GM19193 (cell line): ENCODE results near the gene LIPK.

Experiments used
- POLR2A ChIP-seq: IDR thresholded peaks from 4 replicates; pipeline ENCODE4 v1.6.1; 2011; ENCODE audit not compliant: insufficient read depth, insufficient read length; ENCODE audit errors: extremely low read depth

Gene LIPK

GRCh38 chr10:88705958-88706357 is at the start of gene LIPK:
LIPK (plus strand) TSS chr10:88706249; CDS start chr10:88724544, 18,295 bp downstream.
- TF ChIP-seq POLR2A, result no peak

GRCh38 chr10:88657901-88658300 is 48.1 kb upstream of the LIPK start:
- TF ChIP-seq POLR2A, result no peak

GRCh38 chr10:88659725-88660597 is 46.1 kb upstream of the LIPK start:
- TF ChIP-seq POLR2A, result no peak

GRCh38 chr10:88660598-88660884 is 45.5 kb upstream of the LIPK start:
- TF ChIP-seq POLR2A, result no peak

- TF ChIP-seq POLR2A, result no peak
Measured at GRCh38 chr10:88661018-88661417, 45.0 kb upstream of the LIPK start.

- TF ChIP-seq POLR2A, result no peak
Measured at GRCh38 chr10:88661577-88661976, 44.5 kb upstream of the LIPK start.

- TF ChIP-seq POLR2A, result no peak
Measured at GRCh38 chr10:88664142-88664541, 41.9 kb upstream of the LIPK start, which contains the start of gene LIPF. LIPF (plus strand) TSS chr10:88664442; CDS start chr10:88667298, 2,856 bp downstream.

GRCh38 chr10:88668465-88668864 is 37.6 kb upstream of the LIPK start:
- TF ChIP-seq POLR2A, result no peak

GRCh38 chr10:88670497-88670896 is 35.6 kb upstream of the LIPK start:
- no peak for TF ChIP-seq POLR2A

- TF ChIP-seq POLR2A, result no peak
Measured at GRCh38 chr10:88672041-88672440, 34.0 kb upstream of the LIPK start.

- TF ChIP-seq POLR2A, result no peak
Measured at GRCh38 chr10:88676283-88677060, 29.6 kb upstream of the LIPK start.

- TF ChIP-seq POLR2A, result no peak
Measured at GRCh38 chr10:88680958-88681357, 25.1 kb upstream of the LIPK start.

GRCh38 chr10:88682491-88682890 is 23.6 kb upstream of the LIPK start:
- TF ChIP-seq POLR2A, result no peak

- no peak for TF ChIP-seq POLR2A
Measured at GRCh38 chr10:88687853-88688467, 18.1 kb upstream of the LIPK start.

GRCh38 chr10:88689366-88689765 is 16.7 kb upstream of the LIPK start:
- no peak for TF ChIP-seq POLR2A
